HepG2 (cell line): Measurements from ENCODE around the gene MED9.

Experiments
- ARID3A ChIP-seq: IDR thresholded peaks from 2 replicates; pipeline ENCODE4 v1.6.1; 2012; ENCODE audit warnings: low read depth, low read length, improper control_type of control experiment
- KAT2B ChIP-seq: fragments of 150-350 bp; IDR thresholded peaks from 2 replicates; pipeline ENCODE4 v1.6.1; 2014; ENCODE audit warnings: low read depth, low read length, borderline replicate concordance
- MXD1 ChIP-seq: sonication (generic); formaldehyde crosslinking; IDR thresholded peaks from 2 replicates; pipeline ENCODE4 v1.4.0; 2020; ENCODE audit warnings: mild to moderate bottlenecking, missing genetic modification reagents
- NBN ChIP-seq: fragments of 450-650 bp; conservative IDR thresholded peaks from 2 replicates; pipeline ENCODE4 v1.6.1; 2017
- NFIC ChIP-seq: IDR thresholded peaks from 2 replicates; pipeline ENCODE4 v1.6.1; 2012; ENCODE audit warnings: mild to moderate bottlenecking, low read length, inconsistent platforms
- POLR2A ChIP-seq, 2 experiments: IDR thresholded peaks; 2 replicates each; pipeline ENCODE4 v1.6.1; 2011; ENCODE audit warnings: low read depth in 2 of 2, low read length in 2 of 2, mild to moderate bottlenecking in 1 of 2, moderate library complexity in 1 of 2; ENCODE audit not compliant: insufficient read depth in 1 of 2
- POLR2AphosphoS5 ChIP-seq: IDR thresholded peaks from 2 replicates; pipeline ENCODE4 v1.6.1; 2012; ENCODE audit warnings: low read depth, low read length
- TAF1 ChIP-seq: sonication (generic); formaldehyde crosslinking; IDR thresholded peaks from 2 replicates; pipeline ENCODE4 v1.4.0; 2020; ENCODE audit warnings: missing genetic modification reagents
- ZNF468 ChIP-seq: sonication (generic); formaldehyde crosslinking; IDR thresholded peaks from 2 replicates; pipeline ENCODE4 v1.8.0; 2022; ENCODE audit warnings: mild to moderate bottlenecking, moderate library complexity, missing genetic modification reagents
- ZNF496 ChIP-seq: sonication (generic); formaldehyde crosslinking; IDR thresholded peaks from 2 replicates; pipeline ENCODE4 v1.8.1; 2023; ENCODE audit warnings: mild to moderate bottlenecking, moderate library complexity, missing genetic modification reagents; ENCODE audit not compliant: insufficient replicate concordance
- ZNF773 ChIP-seq: sonication (generic); formaldehyde crosslinking; IDR thresholded peaks from 2 replicates; pipeline ENCODE4 v1.4.0; 2020; ENCODE audit warnings: missing genetic modification reagents, borderline replicate concordance
- TF ChIP-seq, protein P1 (sequence below): sonication (generic); formaldehyde crosslinking; IDR thresholded peaks from 2 replicates; pipeline ENCODE4 v1.4.0; 2020; ENCODE audit warnings: missing genetic modification reagents, borderline replicate concordance

- no peak for TF ChIP-seq KAT2B
- TF ChIP-seq ARID3A, result no peak
- no peak for TF ChIP-seq ZNF468 (CRISPR knock-in tag)
- TF ChIP-seq NFIC, result no peak
- TF ChIP-seq POLR2A (IDR thresholded peaks at IDR 0.05; ENCODE audit: insufficient read depth in 1 of 2, low read depth in 2 of 2, low read length in 2 of 2), result no peak
- no peak for TF ChIP-seq NBN
- TF ChIP-seq, protein P1, sequence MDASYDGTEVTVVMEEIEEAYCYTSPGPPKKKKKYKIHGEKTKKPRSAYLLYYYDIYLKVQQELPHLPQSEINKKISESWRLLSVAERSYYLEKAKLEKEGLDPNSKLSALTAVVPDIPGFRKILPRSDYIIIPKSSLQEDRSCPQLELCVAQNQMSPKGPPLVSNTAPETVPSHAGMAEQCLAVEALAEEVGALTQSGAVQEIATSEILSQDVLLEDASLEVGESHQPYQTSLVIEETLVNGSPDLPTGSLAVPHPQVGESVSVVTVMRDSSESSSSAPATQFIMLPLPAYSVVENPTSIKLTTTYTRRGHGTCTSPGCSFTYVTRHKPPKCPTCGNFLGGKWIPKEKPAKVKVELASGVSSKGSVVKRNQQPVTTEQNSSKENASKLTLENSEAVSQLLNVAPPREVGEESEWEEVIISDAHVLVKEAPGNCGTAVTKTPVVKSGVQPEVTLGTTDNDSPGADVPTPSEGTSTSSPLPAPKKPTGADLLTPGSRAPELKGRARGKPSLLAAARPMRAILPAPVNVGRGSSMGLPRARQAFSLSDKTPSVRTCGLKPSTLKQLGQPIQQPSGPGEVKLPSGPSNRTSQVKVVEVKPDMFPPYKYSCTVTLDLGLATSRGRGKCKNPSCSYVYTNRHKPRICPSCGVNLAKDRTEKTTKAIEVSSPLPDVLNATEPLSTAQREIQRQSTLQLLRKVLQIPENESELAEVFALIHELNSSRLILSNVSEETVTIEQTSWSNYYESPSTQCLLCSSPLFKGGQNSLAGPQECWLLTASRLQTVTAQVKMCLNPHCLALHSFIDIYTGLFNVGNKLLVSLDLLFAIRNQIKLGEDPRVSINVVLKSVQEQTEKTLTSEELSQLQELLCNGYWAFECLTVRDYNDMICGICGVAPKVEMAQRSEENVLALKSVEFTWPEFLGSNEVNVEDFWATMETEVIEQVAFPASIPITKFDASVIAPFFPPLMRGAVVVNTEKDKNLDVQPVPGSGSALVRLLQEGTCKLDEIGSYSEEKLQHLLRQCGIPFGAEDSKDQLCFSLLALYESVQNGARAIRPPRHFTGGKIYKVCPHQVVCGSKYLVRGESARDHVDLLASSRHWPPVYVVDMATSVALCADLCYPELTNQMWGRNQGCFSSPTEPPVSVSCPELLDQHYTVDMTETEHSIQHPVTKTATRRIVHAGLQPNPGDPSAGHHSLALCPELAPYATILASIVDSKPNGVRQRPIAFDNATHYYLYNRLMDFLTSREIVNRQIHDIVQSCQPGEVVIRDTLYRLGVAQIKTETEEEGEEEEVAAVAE (CRISPR knock-in tag), result no peak
- no peak for TF ChIP-seq POLR2AphosphoS5
- TF ChIP-seq TAF1 (CRISPR knock-in tag), result no peak
- no peak for TF ChIP-seq MXD1
- TF ChIP-seq ZNF773 (CRISPR knock-in tag), result no peak
- no peak for TF ChIP-seq ZNF496 (CRISPR knock-in tag)
These were observed 43.6 kb upstream of the MED9 start for GRCh38 chr17:17433000-17433703.
